Measurements from ENCODE around the gene PCNT.

Gene PCNT

DNA sequence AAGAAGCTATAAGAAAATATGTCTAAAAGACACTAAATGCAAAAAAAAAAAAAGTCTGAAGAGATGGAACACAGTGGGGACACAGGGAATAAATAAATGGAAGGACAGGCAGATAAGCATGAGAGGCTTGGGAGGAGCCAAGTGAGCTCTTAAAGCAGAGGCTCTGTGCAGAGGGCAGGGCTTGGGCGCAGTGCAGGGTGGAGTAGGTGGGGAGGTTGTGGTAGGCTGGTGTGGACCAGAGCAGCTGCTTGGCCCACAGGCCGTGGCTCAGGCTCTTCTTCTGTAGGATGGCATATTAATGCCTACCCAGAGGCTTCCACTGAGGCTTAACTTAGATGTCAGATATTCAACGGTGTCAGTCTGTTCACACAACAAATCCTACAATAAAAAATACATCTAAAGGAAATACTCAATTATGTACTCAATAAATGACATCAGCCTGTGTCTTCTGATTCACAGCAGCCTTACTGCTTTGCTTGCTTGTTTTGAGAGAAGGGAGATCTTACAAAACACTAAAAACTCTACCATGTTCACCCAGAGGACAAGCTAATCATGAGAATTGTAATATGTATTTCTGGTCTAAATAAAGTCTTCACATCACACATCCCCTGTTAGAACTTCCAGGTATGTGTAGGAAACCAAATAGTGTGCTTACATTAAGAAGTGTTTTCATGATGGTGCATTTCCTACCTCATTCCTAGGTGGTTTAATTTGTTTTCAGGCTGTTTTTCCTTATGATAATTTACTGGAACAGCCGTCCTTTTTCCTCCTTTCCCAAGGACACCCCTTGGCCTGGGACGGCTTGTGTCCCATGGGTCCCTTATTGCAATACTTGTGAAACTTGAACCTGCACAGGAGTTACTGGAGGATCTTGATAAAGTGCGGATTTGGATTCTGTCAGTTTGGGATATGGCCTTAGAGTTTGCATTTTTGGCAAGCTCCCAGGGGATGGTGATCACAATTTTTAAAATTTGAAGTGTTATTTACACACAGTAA, 159.6 kb downstream of the PCNT start:
- DNase-seq (ENCODE audit: low spot score), result no peak

DNA sequence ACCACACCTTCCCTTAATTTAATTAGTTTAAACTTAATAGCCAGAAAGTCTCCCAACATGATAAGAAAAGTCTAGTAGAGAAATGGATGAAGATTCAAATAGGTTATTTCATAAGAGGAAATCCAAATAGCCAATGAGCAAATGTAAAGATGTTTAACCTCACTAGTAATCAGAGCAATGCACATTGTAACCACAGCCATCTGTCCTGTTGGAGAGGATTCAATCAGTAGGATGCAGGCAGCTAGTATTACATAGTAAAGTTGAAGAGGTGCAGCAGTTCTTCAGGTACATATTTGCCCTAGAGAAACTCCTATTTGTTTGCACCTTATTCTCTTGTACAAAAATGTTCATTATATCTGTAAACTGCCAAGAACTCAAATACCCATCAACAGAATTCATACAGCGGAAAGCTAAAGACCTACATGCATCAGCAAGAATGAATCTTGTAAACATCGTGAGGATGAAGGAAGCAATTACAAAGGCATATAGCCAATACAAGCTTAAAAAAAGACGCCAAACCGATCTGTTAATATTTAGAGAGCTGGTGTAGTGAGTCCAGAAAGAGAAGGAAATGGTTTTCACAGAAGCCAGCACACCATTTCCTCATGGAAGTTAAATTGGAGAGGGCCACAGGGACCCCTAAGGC, 162.6 kb downstream of the PCNT start:
- DNase-seq (ENCODE audit: low spot score), result peak; percentile 63

DNA sequence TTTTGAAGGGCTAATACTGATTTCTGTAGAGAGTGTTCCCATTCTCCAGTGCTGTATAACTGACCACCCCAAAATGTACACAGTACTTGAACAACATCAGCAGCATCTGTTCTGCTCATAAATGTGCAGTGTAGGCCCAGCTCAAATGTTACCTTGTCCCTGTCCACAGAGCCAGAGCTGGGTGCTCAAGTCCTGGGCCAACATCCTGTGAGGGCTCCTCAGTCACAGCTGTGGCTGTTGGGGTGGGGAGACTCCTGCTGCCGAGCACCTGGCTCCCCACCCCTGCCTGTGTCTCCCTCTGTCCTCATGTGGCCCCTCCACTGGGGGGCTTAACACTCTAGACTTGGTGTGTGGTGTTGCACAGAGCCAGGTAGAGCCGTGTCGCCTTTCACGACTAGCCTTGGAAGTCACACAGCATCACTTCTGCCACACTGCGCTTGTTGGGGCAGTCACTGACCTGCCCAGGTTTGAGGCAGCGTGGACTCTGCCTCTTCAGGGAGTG, 165.3 kb downstream of the PCNT start:
- DNase-seq (ENCODE audit: low spot score), result no peak

DNA sequence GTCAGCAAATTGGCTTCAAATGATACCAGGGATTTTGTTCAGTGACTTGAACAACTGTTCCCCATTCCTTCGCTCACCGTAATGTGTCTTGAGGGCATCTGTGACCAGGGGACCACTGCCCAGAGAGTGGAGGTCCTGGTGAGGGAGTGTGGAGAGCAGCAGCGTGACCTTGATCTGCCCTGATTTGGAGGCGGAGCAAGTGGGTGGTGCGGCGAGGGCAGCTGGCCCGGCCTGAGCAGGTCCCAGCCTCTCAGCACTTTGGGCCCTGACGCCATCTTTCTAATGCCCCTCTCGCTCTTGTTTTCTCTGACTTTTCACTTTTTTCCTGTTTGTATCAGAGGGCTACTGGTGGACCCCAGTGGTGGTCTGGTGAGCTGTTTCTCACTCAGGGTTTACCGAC, 165.8 kb downstream of the PCNT start:
- no peak for DNase-seq (ENCODE audit: low spot score)

DNA sequence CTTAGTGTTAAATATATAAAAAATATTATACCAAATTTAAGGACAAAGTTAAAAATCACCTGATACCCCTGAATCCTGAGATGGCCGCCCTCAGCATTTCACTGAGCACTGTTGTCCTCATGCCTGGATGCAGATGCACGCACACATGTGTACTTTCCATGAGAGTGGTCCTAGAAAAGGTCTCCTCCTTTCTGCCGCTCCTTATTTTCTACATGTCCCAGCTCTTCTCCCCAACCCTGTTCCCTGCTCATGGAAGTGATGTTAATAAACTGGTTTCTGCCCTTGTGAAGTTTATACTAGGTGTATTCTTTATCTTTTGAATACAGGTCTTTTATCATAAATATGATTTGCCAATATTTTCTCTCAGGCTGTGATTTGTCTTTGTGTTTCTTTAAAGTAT, 167.6 kb downstream of the PCNT start:
- DNase-seq (ENCODE audit: low spot score), result no peak

DNA sequence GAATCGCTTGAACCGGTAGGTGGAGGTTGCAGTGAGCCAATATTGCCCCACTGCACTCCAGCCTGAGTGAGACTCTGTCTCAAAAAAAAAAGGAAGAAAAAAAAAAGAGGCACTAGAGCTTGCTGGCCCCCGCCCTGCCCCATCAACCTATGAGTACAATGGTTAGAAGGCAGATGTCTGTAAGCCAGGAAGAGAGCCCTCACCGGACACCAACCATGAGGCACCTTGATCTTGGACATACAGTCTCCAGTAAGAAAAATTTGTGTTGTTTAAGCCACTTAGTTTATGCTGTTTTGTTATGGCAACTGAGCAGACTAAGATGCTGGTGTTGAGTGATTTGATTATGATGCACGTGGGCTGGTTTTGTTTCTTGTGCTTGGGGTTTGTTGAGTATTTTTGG, 168.9 kb downstream of the PCNT start:
- DNase-seq (ENCODE audit: low spot score), result no peak

DNA sequence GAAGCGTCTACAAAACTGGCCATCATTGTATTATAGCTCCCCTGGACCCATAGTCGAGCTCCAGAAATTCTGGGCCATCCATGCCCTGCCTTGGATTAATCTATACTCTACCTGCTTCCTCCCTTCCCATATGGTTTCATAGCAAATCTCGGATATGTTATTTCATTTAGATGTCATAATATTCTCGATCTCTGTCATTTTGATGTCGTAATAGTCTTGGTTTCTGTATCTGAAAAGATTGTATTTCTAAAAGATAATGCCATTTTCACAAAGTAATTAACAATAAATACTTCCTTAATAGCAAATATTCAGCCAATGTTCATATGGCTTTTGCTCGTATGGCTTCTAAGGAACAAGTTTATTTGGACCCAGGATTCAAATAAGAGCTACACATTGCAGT, 169.9 kb downstream of the PCNT start:
- no peak for DNase-seq (ENCODE audit: low spot score)
